Peyer's patch (tissue), 4 donors: ENCODE results near the gene COL26A1.

ENCODE experiments used
- CTCF ChIP-seq, 6 experiments: fragments of 450-650 bp in 4 of 6; fragments of 200-600 bp in 2 of 6; sonication (generic) in 1 of 6; IDR thresholded peaks; one replicate each; pipeline ENCODE4 v1.5.1; 2017 to 2019; ENCODE audit warnings: antibody characterized with exemption in 6 of 6, mild to moderate bottlenecking in 3 of 6, moderate library complexity in 1 of 6
- POLR2A ChIP-seq, 2 donors: fragments of 450-650 bp; IDR thresholded peaks; one replicate each; pipeline ENCODE4 v1.5.1; 2017; ENCODE audit warnings: antibody characterized with exemption in 2 of 2, mild to moderate bottlenecking in 2 of 2, moderate library complexity in 2 of 2

GRCh38 chr7:101468546-101469275 is 106.0 kb downstream of the COL26A1 start:
- no peak for TF ChIP-seq CTCF (IDR thresholded peaks at IDR 0.05)
- no peak for TF ChIP-seq POLR2A (IDR thresholded peaks at IDR 0.05)
